Coronary artery (tissue), 2 donors: ENCODE results near the gene PTPRD.

Experiments
- DNase-seq: peaks from one replicate; pipeline ENCODE4 v3.0.0-alpha.2; 2017; ENCODE audit warnings: low spot score
- H3K27ac ChIP-seq, 2 donors: fragments of 200-600 bp; sonication (generic); one replicate each; pipeline ENCODE4 v1.5.1; 2016 to 2019
- H3K4me3 ChIP-seq: fragments of 200-600 bp; sonication (generic); 2 replicates; pipeline ENCODE4 v1.5.1; 2016; ENCODE audit warnings: mild to moderate bottlenecking, moderate library complexity
- CTCF ChIP-seq: fragments of 200-600 bp; sonication (generic); IDR thresholded peaks from one replicate; pipeline ENCODE4 v1.5.1; 2019; ENCODE audit warnings: antibody characterized with exemption

PTPRD gene

DNA sequence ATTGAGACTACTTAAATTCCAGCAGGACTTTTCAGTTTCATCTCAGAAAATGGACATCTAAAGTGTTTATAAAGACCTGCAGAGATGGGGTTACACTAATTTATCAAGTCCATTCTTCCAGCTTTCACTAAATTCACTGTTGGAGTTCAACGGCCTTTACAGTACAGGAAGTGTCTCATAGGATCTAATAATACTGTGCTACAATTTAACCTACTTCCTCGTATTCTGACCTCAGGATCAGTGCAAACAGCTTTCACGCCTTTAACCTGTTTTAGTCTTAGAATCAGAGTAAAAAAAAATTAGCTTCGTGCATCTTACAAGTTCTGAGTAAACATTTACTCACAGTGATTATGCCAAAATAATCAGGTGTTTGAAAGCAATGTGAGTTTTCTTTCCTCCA lies 2180.6 kb downstream of the PTPRD start:
- no peak for DNase-seq
- Histone ChIP-seq H3K4me3 (no peak overlapping the region), H3K27ac (no peak overlapping the region)
- TF ChIP-seq CTCF: no peak

DNA sequence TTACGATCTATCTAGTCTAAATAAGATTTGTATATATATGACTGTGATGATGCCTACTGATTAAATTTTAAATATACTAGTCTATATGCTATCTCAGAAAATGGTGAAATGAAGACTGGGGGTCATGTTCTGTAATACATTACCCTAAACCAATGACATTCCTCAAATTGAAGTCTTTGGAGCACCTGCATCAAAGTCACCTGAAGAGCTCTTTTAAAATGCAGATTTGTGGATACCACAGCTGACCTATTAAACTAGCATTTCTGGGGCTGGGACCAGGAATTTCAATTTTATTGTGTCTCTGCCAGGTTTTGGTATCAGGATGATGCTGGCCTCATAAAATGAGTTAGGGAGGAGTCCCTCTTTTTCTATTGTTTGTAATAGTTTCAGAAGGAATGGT lies 2181.3 kb downstream of the PTPRD start:
- no peak for DNase-seq
- TF ChIP-seq CTCF: no peak
- no peak overlapping the region for H3K4me3 ChIP-seq
- no peak overlapping the region for H3K27ac ChIP-seq

GRCh38 chr9:8430945-8431344 lies 2181.9 kb downstream of the PTPRD start:
- no peak for DNase-seq
- no peak overlapping the region for H3K4me3 ChIP-seq
- no peak overlapping the region for H3K27ac ChIP-seq
- TF ChIP-seq CTCF: no peak

- no peak for DNase-seq
- Histone ChIP-seq H3K4me3 (no peak overlapping the region), H3K27ac (no peak overlapping the region)
- no peak for TF ChIP-seq CTCF
These were observed 2183.0 kb downstream of the PTPRD start for GRCh38 chr9:8429768-8430167.

GRCh38 chr9:8429157-8429556 lies 2183.6 kb downstream of the PTPRD start:
- TF ChIP-seq CTCF: no peak
- no peak overlapping the region for H3K27ac ChIP-seq
- no peak for DNase-seq
- H3K4me3 ChIP-seq: no peak overlapping the region

GRCh38 chr9:8428389-8428788 lies 2184.4 kb downstream of the PTPRD start:
- TF ChIP-seq CTCF: no peak
- no peak overlapping the region for H3K4me3 ChIP-seq
- no peak overlapping the region for H3K27ac ChIP-seq
- DNase-seq: no peak

DNA sequence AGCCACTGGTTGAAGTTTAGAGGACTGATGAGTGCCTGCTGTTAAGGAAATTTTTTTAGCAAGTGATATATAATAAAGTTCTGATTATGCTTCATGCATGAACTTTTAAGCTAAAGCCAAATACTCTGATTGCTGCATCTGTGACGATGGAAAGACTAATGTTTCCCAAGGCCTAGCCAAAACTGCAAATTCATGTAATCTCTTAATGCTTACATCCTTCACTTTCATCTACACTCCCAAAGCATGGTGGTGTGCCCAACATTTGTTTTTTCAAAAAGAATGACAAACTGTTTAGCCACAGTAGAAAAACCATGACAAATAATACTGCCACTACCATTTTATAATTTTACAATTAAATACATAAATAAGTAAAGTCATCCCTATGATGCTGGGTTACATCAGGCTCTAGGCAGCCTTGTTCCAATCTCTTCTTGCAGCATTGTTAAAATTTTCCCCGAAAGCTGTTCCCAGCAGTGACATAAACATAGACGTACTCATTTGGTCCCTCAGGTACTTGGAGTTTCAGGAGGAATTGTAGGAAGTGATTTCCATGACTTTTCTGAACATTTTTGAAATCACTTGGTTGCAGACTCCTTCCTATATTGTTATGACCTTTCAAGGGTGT lies 2187.9 kb downstream of the PTPRD start:
- no peak for TF ChIP-seq CTCF
- DNase-seq: no peak

More for the DNA sequence above, 2187.9 kb downstream of the PTPRD start:
- H3K27ac ChIP-seq: no peak overlapping the region
- no peak overlapping the region for H3K4me3 ChIP-seq
